Pons (tissue), 1 donor: ENCODE measurements around the gene TFDP1.
A peak's percentile ranks its signal among the peaks of the same experiment; 100 is the strongest.
"Not testable (repeated sequence)": the region's sequence is repeated elsewhere in the genome, so short reads cannot be mapped to it uniquely, and the experiment has no call there.

ENCODE experiments used
- DNase-seq: peaks from one replicate; pipeline ENCODE4 v3.0.0-alpha.2; 2016; ENCODE audit warnings: low spot score

The TFDP1 gene

GRCh38 chr13:113550453-113550852, 34.1 kb upstream of the TFDP1 start:
- no peak for DNase-seq

GRCh38 chr13:113551081-113552000, 33.2 kb upstream of the TFDP1 start:
- no peak for DNase-seq

GRCh38 chr13:113552079-113552478, 32.5 kb upstream of the TFDP1 start:
- DNase-seq, result no peak

- DNase-seq, result no peak
These were observed 31.6 kb upstream of the TFDP1 start for GRCh38 chr13:113552786-113553434.

- DNase-seq, result no peak
These were observed 30.8 kb upstream of the TFDP1 start for GRCh38 chr13:113553511-113554332.

- no peak for DNase-seq
These were observed 30.2 kb upstream of the TFDP1 start for GRCh38 chr13:113554333-113554700.

GRCh38 chr13:113555141-113555540, 29.4 kb upstream of the TFDP1 start:
- no peak for DNase-seq

GRCh38 chr13:113557013-113557412, 27.5 kb upstream of the TFDP1 start:
- no peak for DNase-seq

GRCh38 chr13:113558461-113558860, 26.1 kb upstream of the TFDP1 start:
- DNase-seq, result no peak

GRCh38 chr13:113559061-113559460, 25.5 kb upstream of the TFDP1 start:
- DNase-seq, result no peak

- DNase-seq, result no peak
These were observed 24.5 kb upstream of the TFDP1 start for GRCh38 chr13:113559901-113560644.

GRCh38 chr13:113560645-113561416, 23.7 kb upstream of the TFDP1 start:
- no peak for DNase-seq

GRCh38 chr13:113561417-113562084, 23.0 kb upstream of the TFDP1 start:
- DNase-seq, result no peak

GRCh38 chr13:113562085-113562749, 22.3 kb upstream of the TFDP1 start:
- DNase-seq, result peak; percentile 72

- no peak for DNase-seq
These were observed 21.7 kb upstream of the TFDP1 start for GRCh38 chr13:113562844-113563243.

- not testable (repeated sequence) for DNase-seq
These were observed 21.0 kb upstream of the TFDP1 start for GRCh38 chr13:113563511-113563910.

- DNase-seq, result no peak
These were observed 20.1 kb upstream of the TFDP1 start for GRCh38 chr13:113564331-113565023.

- no peak for DNase-seq
These were observed 18.9 kb upstream of the TFDP1 start for GRCh38 chr13:113565526-113566226.

GRCh38 chr13:113566227-113566561, 18.4 kb upstream of the TFDP1 start:
- no peak for DNase-seq
